Activated CD4-positive, alpha-beta T cell treated with anti-CD3 and anti-CD28 coated beads, Interleukin-2, amount 50 U/mL, for 16 hours (primary cell): Measurements from ENCODE around the gene APBB3.
"Not testable (repeated sequence)": the region's sequence is repeated elsewhere in the genome, so short reads cannot be mapped to it uniquely, and the experiment has no call there.

ENCODE experiments used
- DNase-seq: peaks from one replicate; pipeline ENCODE4 v3.0.0-alpha.2; 2020

The APBB3 gene, protein sequence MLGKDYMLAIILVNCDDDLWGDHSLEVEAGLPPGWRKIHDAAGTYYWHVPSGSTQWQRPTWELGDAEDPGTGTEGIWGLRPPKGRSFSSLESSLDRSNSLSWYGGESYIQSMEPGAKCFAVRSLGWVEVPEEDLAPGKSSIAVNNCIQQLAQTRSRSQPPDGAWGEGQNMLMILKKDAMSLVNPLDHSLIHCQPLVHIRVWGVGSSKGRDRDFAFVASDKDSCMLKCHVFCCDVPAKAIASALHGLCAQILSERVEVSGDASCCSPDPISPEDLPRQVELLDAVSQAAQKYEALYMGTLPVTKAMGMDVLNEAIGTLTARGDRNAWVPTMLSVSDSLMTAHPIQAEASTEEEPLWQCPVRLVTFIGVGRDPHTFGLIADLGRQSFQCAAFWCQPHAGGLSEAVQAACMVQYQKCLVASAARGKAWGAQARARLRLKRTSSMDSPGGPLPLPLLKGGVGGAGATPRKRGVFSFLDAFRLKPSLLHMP

DNA sequence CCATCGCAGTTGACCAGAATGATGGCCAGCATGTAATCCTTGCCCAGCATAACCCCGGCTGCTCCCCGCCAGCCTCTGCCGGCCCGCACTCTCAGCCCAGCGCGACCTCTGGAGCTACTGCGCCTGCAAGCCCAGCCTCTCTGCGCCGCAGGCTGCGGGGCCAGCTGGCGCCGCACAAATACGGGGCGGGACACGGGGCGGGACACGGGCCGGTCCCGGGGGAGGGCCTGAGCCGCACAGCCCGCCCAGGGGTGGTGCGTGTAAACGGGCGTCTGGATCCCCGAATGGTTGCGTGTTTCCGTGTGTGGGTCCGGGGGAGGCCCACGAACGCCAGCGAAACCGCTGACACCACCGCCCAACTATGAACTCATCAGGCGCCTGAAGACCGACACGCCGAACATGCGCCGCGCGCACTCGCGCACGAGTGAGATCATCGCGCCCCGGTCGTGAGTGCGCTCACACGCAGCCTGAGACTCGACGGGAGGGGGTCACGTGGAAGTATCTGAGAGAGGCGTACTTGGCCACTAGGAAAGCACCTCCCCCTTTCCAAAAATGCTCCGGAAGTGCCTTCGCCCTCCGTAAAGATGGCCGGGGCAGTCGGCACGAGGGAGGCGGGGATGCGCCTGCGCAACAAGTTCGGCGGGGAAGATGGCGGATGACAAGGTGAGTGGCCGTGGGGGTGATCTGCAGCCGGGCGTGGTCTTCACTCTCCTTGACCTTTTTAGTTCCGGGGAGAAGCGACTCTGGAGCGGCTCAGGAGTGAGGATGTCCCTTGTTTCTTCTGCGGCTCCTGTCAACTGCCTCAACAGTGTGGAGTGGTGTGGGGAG lies at the start of gene APBB3, which contains the start of gene SLC35A4:
APBB3 (minus strand) TSS at position 403 of the 828 bp plus-strand sequence; CDS start at position 50, 353 bp downstream.
SLC35A4 (plus strand) TSS at position 633 of the 828 bp plus-strand sequence. CDS start 2,342 bp downstream, outside the sequence.
- peak; percentile 99 for DNase-seq

DNA sequence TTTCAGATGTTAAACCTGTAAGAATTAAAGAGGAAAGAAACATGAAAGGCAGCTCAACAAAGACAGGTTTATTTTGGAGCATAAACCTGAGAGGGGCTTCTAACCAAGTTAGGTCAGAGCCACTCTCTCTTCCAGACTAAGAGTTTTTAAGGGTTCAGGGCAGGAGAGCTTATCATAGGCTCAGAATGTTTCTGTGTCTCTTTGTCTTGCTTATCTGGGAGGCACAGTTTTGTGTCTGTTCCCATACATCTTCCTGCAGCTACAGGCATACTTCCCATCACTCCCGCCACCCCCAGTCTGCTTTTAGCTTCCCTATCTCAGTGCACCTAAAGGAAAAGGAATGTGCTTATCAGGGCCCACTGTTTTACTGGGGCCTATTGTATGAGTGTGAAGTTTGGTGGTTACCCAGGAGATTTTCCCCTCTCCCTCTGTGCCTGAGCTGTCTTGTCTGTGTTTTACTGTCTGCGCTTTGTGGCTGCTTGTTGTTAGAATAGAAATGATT lies 46.7 kb upstream of the APBB3 start:
- no peak for DNase-seq

DNA sequence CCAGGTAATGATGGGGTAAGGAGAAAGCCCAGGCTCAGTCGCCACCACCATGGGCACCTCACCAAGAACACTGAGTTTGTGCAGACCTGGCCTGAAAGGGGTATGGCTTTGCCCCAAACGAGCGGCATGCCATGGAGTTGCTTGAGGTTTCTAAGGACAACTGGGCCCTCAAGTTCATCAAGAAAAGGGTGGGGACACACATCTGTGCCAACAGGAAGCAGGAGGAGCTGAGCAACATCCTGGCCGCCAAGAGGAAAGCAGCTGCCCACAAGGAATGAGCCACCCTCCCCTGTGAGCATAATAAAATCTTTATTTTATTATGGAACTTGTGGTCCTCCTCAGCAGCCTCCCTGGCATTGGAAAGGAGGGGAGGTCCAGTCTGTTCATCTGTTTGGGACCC lies 44.7 kb upstream of the APBB3 start:
- DNase-seq: no peak

DNA sequence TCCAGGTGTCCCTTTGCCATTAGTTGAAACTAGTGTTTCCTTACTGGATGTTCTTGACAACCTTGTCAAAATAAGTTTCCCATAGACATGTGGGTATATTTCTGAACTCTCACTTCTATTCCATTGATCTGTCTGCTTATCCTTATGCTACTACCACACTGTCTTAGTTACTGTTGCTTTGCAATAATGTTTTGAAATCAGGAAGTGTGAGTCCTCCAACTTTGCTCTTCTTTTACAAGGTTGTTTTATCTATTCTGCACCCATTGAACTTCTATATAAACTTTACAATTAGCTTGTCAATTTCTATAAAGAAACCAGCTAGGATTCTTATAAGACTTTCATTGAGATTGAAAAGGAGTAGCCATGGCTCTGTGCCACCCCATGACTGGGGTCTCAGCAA lies 44.3 kb upstream of the APBB3 start:
- no peak for DNase-seq

DNA sequence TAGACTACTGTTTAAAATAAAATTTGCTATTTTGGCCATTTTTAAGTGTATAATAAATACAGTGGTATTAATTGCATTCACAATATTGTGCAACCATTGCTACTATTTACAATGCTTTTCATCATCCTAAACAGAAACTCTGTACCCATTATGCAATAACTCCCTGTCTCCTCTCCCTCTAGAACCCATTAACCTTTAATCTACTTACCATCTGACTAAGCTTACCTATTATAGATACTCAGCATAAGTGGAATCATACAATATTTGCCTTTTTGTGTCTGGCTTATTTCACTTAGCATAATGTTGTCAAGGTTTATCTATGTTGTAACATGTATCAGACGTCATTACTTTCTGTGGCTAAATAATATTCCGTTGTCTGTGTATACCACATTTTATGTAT lies 42.6 kb upstream of the APBB3 start:
- no peak for DNase-seq

DNA sequence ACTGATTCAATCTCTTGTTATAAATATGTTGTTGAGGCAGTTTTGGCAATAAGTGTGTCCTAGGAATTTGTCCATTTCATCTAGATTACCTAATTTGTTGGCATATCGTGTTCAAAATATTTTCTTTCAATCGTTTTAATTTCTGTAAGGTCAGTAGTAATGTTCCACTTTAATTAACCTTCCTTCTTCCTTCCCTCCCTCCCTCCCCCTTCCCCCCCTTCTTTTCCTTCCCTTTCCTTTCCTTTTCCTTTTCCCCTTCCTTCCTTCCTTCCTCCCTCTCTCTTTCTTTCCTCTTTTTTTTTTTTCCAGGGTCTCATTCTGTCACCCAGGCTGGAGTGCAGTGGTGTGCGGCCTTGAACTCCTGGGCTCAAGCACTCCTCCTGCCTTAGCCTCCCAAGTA lies 41.5 kb upstream of the APBB3 start:
- DNase-seq: no peak

DNA sequence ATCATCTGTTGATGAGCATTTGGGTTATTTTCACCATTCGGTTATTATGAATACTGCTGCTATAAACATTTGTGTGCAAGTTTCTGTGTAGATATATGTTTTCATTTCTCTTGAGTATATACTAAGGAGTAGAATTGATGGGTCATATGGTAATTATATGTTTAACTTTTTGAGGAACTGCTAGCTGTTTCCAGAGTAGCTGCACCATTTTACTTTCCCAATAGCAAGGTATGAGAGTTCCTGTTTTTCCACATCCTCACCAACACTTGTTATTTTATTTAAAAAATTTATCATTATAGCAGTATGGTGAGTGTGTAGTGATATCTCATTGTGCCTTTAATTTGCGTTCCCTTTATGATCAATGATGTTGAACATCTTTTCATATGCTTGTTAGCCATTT lies 39.3 kb upstream of the APBB3 start:
- DNase-seq: no peak

DNA sequence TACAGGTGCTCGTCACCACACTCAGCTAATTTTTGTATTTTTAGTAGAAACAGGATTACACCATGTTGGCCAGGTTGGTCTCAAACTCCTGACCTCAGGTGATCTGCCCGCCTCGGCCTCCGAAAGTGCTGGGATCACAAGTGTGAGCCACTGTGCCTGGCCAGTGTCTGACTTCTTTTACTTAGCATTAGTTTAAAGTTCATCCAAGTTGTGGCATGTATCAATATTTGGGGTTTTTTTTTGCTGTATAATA lies 39.0 kb upstream of the APBB3 start:
- not testable (repeated sequence) for DNase-seq

DNA sequence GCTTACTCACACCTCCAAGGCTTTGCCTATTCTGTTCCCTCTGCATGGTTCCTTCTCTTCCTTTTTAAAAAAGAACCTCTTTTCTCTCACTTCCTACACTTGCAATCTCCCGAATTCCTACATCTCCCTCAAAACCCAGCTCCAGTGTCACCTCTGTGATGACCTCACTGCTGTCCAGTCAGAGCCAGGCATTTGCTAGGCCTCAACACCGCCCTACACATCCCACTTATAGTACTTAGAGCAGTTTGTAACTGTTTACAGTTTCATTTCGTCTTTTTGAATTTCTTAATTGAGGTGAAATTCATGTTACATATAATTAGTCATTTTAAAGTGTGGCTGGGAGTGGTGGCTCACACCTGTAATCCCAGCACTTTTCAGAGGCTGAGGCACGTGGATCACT lies 37.7 kb upstream of the APBB3 start:
- DNase-seq: no peak

DNA sequence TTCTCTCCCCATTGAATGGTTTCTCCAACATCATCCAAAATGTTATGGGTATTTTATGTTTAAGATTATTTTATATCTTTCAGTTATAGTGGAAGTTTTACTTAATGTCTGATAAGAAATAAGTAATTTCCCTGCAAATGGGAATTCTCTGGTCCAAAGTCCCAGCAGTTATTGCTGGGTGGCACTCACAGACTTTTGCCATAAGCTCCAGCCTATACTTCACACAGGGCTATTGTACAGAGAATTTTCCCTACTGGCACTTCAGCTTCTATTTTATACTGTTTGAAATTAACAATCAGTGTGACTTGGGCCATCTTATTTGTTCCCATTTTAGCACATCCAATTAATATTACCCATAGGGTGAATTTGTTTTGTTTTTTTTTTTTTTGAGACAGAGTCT lies 35.7 kb upstream of the APBB3 start:
- no peak for DNase-seq

DNA sequence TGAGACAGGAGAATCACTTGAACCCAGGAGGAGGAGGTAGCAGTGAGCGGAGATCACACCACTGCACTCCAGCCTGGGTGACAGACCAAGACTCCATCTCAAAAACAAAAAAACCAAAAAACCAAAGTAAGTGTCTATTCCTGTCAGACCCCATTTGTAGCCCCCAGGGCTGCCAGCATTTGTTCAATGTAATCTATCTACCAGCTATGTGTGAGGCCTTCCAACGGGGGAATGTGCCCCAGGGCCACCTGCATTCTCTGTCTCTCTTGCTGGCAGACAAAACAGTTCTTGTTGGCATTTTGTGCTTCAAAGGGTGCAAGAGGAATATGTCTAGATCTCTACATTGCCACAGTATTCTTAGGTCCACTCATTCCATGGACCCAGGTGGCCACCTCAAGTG lies 34.4 kb upstream of the APBB3 start:
- DNase-seq: no peak

DNA sequence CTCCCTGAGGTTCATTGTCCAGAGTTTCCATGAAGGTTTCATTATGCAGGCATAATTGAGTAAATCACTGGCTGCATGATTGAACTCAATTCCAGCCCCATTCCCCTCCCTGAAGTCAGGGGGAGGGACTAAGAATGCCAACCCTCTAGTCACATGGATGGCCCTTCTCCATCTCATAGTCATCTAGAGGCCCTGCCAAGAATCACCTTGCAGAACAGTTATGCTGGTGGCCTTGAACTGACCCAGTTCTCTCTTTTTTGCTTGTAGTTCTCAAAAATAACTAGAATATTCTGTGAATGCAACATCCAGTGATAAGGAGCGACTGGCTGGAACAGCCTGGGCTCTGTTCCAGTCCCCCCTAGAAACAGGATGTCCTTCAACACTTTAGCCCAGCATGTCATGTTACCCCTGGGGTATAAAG lies 31.9 kb upstream of the APBB3 start:
- DNase-seq: no peak

DNA sequence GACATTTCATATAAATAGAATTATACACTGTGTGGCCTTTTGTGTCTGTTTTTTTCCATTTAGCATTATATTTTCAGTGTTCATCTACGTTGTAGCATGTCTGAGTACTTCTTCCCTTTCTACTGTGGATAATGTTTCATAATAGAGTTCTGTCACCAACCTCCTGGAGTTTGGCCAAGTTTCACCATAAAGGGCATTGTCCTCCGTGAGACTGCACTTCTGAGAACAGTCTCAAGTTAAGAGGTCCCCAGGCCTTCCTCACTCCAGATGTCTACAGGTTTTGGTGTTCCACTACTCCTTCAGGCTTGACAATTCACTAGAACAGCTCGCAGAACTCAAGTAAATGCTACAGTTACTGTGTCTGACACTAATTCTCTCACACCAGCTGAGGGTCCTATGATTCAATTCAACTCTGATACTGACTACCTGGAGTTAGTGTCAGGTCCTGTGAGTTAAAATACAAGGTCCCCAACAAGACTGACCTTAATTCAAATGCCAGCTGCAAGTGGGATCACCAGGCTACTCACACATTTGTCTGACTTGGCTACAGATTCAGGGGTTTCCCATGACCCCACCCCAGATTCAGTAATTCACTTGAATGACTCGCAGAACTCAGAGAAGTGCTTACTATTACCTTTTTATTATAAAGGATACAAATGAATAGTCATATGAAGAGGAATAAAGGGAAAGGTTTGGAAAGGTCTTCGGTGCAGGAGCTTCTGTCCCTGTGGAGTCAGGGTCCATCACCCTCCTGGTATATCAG lies 31.3 kb upstream of the APBB3 start:
- no peak for DNase-seq

DNA sequence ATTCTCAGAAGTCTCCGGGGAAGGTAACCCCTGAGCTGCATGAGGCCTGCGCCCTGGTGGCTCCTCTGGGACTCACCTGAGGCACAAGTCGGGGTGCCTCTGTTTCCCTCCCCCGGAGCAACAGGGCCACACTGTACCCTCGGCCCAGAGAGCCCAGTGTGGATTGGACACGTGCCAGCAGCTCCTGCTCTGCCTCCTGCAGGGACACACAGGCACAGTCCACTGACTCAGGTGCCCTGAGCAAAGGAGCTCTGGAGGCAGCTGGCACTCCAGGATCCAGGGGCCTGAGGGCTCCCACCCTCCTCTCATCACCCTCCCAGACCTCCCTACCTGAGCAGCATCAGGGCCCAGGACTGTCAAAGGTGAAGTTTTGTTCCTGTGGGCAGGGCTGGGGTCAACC lies 29.8 kb upstream of the APBB3 start:
- no peak for DNase-seq

DNA sequence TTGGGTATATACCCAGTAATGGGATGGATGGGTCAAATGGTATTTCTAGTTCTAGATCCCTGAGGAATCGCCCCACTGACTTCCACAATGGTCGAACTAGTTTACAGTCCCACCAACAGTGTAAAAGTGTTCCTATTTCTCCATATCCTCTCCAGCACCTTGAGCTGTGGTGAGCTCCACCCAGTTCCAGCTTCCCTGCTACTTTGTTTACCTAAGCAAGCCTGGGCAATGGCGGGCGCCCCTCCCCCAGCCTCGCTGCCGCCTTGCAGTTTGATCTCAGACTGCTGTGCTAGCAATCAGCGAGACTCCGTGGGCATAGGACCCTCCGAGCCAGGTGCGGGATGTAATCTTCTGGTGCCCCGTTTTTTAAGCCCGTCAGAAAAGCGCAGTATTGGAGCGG lies 28.7 kb upstream of the APBB3 start:
- not testable (repeated sequence) for DNase-seq

DNA sequence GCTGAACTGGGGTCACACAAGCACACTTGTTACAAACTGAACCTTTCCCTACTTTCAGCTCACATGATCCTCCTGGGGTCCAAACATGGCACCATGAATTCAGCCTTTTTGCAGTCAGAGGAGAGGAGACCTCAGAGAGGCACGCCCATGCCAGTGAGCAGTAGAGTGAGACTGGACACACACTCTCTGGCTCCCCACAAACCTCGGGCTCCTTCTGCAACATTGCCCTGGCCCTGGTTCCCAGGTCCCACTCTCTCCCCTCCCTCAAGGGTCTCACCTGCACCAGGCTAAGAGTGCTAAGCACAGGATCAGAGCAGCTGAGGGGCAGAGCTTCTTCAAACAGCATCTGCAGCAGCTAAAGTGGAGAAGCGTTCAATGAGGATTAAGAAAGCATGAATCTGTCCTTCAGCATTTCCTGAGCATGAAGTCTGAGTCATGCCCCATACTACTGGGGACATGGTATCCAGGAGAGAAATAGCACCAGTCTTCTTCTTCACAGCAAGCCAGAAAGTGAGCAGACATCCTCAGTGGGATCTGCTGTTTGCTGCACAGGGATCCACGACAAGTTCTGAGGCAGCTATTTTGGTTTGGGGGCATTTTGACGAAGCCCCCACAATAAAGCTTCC lies 27.5 kb upstream of the APBB3 start:
- no peak for DNase-seq

DNA sequence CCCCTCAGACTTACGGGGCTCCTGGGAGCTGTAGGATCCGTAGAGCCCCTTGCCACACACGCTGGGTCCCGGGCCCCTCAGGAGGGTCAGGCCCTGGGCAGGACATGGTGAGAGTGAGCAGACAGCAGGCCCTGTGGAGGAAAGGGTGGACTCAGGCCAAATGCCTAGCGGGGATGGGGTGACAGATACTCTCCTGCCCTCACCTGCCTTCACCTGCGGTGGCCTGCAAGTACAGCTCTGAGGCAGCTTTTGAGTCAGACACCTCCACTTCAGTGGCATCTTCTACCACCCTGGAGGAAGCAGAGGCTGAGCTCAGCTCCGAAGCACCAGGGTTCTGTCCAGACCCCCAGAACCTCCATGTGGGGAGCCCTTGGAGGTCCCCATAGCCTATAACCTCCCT lies 26.5 kb upstream of the APBB3 start:
- DNase-seq: no peak

DNA sequence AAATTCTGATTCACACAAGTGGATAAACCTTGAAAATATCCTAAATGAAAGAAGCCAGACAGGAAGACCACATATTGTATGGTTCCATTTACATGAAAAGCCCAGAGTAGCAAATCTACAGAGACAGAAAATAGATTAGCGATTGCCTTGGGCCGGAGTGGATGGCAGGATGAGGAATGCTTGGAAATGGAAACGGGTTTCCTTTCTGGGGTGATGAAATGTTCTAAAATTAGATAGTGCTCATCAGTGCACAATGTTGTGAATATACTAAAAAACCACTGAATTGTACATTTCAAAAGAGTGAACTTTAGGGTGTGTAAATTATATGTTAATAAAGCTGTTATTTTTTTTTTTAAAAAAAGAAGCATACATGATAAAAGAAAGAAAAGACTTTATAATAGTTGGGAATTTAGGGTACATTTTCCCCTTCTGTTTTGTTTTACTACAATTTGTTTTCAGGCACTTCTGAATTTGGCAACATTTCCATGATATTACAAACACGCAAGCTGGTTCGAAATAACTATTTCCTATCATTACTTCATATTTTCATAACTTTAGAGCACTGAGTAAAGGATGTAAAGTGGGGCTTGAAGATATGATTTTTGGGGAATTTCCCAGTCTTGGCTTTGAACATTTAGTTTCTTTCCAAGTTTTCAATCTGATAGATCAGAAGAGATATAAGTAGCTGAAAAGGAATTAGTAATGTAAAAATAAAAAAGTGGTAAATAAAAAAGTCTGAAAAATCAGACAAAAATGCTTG lies 24.1 kb upstream of the APBB3 start:
- DNase-seq: no peak

DNA sequence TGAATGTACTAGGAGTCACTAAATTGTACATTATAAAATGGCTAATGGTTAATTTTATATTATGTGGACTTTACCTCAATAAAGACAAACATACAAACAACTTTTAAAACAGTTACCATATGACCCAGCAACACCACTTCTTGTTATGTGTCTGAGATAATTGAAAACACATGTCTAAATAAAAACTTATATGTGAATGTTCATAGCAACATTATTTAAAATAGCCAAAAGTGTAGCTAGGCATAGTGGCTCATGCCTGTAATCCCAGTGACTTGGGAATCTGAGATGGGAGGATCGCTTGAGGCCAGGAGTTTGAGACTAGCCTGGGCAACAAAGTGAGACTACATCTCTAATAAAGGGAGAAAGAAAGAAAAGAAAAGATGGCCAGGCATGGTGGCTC lies 23.1 kb upstream of the APBB3 start:
- DNase-seq: no peak

DNA sequence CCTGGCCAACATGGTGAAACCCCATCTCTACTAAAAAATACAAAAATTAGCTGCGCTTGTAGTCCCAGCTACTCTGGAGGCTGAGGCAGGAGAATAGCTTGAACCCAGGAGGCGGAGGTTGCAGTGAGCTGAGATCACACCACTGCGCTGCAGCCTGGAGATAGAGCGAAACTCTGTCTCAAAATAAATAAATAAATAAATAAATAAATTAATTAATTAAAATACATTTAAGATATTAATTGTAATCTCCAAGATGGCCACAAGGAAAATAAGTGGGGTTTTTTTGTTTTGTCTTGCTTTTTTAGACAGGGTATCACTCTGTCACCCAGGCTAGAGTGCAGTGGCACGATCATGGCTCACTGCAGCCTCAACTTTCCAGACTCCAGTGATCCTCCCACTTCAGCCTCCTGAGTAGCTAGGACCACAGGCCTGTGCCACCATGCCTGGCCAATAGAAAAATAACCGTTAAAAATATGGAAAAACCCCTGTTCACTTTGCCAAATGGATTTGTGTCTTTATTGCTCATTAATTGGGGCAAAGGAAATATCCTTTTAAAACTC lies 14.9 kb upstream of the APBB3 start:
- DNase-seq: not testable (repeated sequence)

DNA sequence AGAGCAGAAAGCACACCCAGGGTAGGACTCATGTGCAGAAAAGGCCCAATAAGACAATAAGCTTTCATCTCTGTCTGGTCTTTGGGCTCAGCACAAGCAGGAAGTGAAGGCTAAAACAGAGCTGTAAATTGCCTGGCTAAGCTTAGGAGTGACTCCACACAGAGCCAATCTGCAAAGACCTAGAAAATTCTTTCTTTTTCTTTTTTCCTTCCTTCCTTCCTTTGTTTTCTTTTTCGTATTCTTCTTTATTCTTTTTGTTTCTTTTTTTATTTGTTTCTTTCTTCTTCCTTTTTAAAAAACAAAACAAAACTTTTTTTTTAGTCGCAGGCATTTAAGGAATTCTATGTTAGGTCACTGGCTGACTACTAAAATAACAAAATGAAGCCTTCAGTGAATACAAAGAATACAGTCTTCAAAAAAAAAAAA lies 12.4 kb upstream of the APBB3 start:
- DNase-seq: no peak

DNA sequence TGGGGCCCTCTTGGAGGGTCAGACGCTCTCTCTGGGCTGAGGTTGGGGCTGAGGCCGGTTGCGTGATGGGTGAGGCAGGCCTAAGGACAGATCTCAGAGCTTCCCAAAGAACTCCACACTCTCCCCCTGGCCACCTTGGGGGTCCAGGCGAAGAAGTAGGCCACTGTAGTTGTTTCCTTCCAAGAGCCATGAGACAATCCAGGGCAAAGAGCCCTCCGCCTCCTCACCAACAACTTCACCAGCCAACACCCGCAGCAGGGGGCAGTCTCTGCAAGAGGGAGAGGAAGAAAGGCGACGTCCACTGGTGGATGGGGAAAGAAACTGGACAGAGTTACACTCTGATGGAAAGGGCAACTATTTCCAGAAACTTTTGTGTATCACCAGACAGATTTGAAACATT lies 10.9 kb upstream of the APBB3 start:
- no peak for DNase-seq
